K562 treated with DMSO at 1 percent for 24 hours (cell line): ENCODE measurements around the gene MORC3. TPM values are rescaled to one million over a fixed set of nuclear protein-coding genes. Genes with fewer than 3 reads are reported as not detected.

Source experiments
- total RNA-seq: library from RNA; unstranded; fragments of 300-600 nt; gene quantifications from 2 replicates; pipeline ENCODE4 v1.2.3, GENCODE V29; 2022; ENCODE audit warnings: low read depth; ENCODE audit not compliant: insufficient read depth

Gene MORC3, protein sequence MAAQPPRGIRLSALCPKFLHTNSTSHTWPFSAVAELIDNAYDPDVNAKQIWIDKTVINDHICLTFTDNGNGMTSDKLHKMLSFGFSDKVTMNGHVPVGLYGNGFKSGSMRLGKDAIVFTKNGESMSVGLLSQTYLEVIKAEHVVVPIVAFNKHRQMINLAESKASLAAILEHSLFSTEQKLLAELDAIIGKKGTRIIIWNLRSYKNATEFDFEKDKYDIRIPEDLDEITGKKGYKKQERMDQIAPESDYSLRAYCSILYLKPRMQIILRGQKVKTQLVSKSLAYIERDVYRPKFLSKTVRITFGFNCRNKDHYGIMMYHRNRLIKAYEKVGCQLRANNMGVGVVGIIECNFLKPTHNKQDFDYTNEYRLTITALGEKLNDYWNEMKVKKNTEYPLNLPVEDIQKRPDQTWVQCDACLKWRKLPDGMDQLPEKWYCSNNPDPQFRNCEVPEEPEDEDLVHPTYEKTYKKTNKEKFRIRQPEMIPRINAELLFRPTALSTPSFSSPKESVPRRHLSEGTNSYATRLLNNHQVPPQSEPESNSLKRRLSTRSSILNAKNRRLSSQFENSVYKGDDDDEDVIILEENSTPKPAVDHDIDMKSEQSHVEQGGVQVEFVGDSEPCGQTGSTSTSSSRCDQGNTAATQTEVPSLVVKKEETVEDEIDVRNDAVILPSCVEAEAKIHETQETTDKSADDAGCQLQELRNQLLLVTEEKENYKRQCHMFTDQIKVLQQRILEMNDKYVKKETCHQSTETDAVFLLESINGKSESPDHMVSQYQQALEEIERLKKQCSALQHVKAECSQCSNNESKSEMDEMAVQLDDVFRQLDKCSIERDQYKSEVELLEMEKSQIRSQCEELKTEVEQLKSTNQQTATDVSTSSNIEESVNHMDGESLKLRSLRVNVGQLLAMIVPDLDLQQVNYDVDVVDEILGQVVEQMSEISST
- 13.3 and 17.7 TPM in 2 replicates for total RNA-seq

DNA sequence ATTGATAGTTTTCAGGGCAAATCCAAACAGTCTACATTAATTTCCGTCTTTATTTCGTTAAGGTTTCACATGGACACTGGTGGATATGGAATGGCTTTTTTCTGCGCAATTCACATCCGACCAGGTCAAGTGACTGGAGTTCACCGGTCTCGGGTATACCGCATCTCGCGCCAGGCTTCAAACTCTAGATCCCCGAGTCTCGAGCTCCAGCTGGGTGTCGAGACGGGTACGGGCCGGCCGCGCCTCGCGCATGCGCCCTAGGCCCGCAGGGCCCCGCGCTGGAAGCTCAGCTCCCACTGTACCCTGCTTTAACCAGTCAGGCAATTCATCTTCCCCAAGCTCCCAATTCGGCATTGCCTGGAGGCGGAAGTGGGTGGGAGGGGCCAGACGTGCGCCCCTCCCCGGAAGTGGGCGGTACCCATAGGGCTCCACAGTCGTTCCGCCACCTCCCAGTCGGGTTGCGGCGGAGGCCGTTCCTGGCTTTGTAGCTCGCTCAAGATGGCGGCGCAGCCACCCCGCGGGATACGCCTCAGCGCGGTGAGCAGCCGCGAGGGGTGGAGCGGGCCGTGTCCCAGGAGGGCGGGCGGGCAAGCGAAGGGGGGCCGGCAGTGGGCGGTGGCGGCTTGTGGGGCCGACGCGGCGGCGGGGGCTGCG, at the start of gene MORC3:
Gene MORC3, plus strand, starts transcription at position 431 of the 654 bp plus-strand sequence. Its CDS starts 68 bp downstream, at position 499.

DNA sequence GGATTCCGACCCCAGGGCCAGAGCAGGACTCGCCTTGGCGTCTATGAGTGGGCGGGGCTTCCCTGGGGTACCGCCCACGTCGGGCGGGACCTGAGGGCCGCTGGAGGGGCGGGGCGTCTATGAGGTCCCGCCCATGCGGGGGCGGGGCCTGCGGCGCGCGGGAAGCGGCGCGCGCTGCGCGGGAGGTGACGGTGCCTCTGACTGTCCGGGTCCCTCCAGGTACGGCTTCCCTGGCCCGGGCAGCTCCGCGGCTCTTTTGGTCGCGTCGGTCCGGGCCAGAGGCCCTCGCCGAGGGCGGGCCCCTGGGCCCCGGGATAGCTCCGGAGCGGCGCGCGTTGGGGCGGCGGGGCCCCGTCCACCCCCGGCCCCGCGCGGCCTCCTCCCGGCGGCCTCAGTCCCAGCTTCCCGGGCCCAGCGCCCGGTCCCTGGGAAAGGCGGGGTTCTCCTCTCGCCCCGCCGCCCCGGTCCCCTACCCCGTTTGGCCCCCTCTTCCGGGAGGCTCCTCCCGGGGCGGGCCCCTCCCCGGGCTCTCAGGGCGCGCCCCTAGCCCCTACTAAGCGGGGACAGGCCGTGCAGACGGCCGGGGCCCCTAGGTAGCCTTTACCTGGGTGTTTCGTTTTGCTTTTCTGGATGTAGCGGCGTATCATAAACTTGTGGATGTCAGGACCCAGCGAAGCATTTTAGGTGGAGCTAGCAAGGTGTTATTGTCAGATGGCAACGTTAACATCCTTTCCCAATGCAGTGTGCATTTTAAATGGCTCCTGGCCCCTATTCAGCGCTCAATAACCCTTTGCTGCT, 65.4 kb downstream of the MORC3 start, which contains the start of gene CHAF1B:
Gene CHAF1B, plus strand, starts transcription at position 160 of the 798 bp plus-strand sequence. CDS start 745 bp downstream, outside the sequence.

Other genes with a start within 250 kb of the MORC3 start
- not detected in 2 replicates for gene CBR3, start 185.1 kb upstream of the MORC3 start, total RNA-seq
- 2.6 and 4.9 TPM in 2 replicates for gene DOP1B, start 163.4 kb upstream of the MORC3 start, total RNA-seq
- gene CHAF1B, start 65.2 kb downstream of the MORC3 start, total RNA-seq: 15.9 and 16.6 TPM in 2 replicates
- not detected in 2 replicates for gene CLDN14, start 159.9 kb downstream of the MORC3 start, total RNA-seq